Ovary (tissue), 3 donors: ENCODE data around the gene ACSS1.

Experiments used
- CTCF ChIP-seq, 3 donors: fragments of 450-650 bp in 2 of 3; fragments of 200-600 bp in 1 of 3; IDR thresholded peaks; one replicate each; pipeline versions ENCODE4 v1.5.1 to v1.8.0; 2016 to 2022; ENCODE audit warnings: antibody characterized with exemption in 3 of 3, mild to moderate bottlenecking in 1 of 3
- EP300 ChIP-seq: sonication (generic); formaldehyde crosslinking; IDR thresholded peaks from one replicate; pipeline ENCODE4 v1.6.1; 2017; ENCODE audit warnings: antibody characterized with exemption
- POLR2A ChIP-seq: fragments of 450-650 bp; IDR thresholded peaks from one replicate; pipeline ENCODE4 v1.6.1; 2017; ENCODE audit warnings: antibody characterized with exemption, mild to moderate bottlenecking, moderate library complexity
- donor health status: DM: no; HTN: no; CAD: no.

DNA sequence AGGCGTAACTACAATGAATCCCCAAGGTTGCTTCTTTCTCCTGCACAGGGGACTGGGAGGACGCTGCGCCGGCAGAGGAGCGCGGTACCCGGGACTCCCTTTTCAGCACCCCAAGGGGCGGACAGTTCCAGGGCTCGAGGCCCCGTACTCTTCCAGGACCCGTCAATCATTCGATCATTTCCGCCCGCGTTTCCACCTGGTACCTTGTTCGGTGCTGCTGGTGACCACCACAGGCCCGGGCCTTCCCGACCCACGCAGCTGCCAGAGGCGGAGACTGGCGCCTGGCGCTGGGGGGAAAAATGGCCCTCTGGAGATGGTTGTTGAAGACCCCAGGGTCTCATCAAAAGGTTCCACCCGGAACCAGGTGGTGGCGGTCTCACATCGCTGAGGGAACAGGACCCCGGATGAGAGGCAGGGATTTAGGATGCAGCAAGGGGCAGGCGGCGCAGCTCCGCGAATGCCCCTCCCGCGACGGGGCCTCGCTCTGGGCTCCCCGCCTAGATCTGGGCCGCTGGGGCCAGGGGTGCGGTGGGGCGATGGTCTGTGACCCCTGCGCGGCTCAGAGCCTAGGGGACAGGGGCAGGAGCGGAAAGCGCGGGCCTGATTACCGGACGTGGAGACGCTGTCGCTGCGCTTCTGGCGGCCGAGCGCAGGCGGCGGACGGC, 23.3 kb upstream of the ACSS1 start:
- no peak for TF ChIP-seq EP300
- TF ChIP-seq CTCF (IDR thresholded peaks at IDR 0.05), result no peak
- no peak for TF ChIP-seq POLR2A
